B cell (primary cell): ENCODE results near the gene FBXO44. TPM values are rescaled to one million over a fixed set of nuclear protein-coding genes. Genes with fewer than 3 reads are reported as not detected.

ENCODE experiments used
- ATAC-seq: fragments of 200-7000 bp; cut with Tn5 transposase; one replicate; pipeline ENCODE4 v1.10.0; 2021; ENCODE audit warnings: low read depth, mild to moderate bottlenecking, moderate number of reproducible peaks, moderate library complexity
- CTCF ChIA-PET: fragments of 350-600 bp; sonication (Branson Sonifier 250); formaldehyde crosslinking; loops from one replicate; lab custom pipeline; 2021; ENCODE audit warnings: antibody characterized with exemption, inconsistent platforms; lab: Charles Lee
- POLR2A ChIA-PET: fragments of 350-600 bp; sonication (Branson Sonifier 250); formaldehyde crosslinking; loops from one replicate; lab custom pipeline; 2021; ENCODE audit warnings: antibody characterized with exemption; lab: Charles Lee
- DNase-seq: peaks from one replicate; pipeline ENCODE4 v3.0.0; 2013
- H2AFZ ChIP-seq: 2 replicates; pipeline ENCODE4 v1.6.1; 2012; ENCODE audit warnings: mild to moderate bottlenecking, low read depth, low read length; ENCODE audit not compliant: insufficient read depth, poor library complexity, severe bottlenecking
- H3K27ac ChIP-seq, 2 donors: 1 replicate in 1 of 2; 2 replicates in 1 of 2; pipeline ENCODE4 v1.5.1; 2012 to 2013; ENCODE audit warnings: low read length in 2 of 2, mild to moderate bottlenecking in 2 of 2, moderate library complexity in 1 of 2
- H3K27me3 ChIP-seq, 4 experiments: fragments of 200-600 bp in 1 of 4; sonication (generic) in 1 of 4; replicated peaks in 1 of 4; 1 replicate in 2 of 4; 2 replicates in 2 of 4; pipeline versions ENCODE4 v1.6.1 to v1.7.0; 2013 to 2016; ENCODE audit warnings: low read length in 3 of 4, mild to moderate bottlenecking in 2 of 4, mixed read lengths in 1 of 4, moderate library complexity in 1 of 4; ENCODE audit not compliant: insufficient read depth in 4 of 4, control insufficient read depth in 3 of 4; ENCODE audit errors: control extremely low read depth in 1 of 4
- H3K36me3 ChIP-seq, 2 experiments: replicated peaks in 1 of 2; 1 replicate in 1 of 2; 2 replicates in 1 of 2; pipeline versions ENCODE4 v1.6.1 to v1.7.1; 2013; ENCODE audit warnings: low read length in 1 of 2; ENCODE audit not compliant: insufficient read depth in 2 of 2, control insufficient read depth in 1 of 2; ENCODE audit errors: control extremely low read depth in 1 of 2, extremely low read depth in 1 of 2
- H3K4me1 ChIP-seq, 2 donors: fragments of 200-600 bp in 1 of 2; sonication (generic) in 1 of 2; 1 replicate in 1 of 2; 2 replicates in 1 of 2; pipeline versions ENCODE4 v1.5.1 to v1.6.1; 2013 to 2017; ENCODE audit warnings: low read length in 2 of 2; ENCODE audit not compliant: control insufficient read depth in 2 of 2, insufficient read depth in 2 of 2
- H3K4me2 ChIP-seq: replicated peaks from 2 replicates; pipeline ENCODE3; 2012; ENCODE audit warnings: mild to moderate bottlenecking, low read depth, low read length; ENCODE audit not compliant: poor library complexity, severe bottlenecking
- H3K4me3 ChIP-seq, 5 experiments: fragments of 200-600 bp in 1 of 5; sonication (generic) in 1 of 5; 1 replicate in 3 of 5; 2 replicates in 2 of 5; pipeline versions ENCODE4 v1.5.1 to v1.7.0; 2011 to 2016; ENCODE audit warnings: low read length in 4 of 5, mild to moderate bottlenecking in 4 of 5, low read depth in 2 of 5, control low read depth in 1 of 5, moderate library complexity in 1 of 5; ENCODE audit not compliant: insufficient read depth in 1 of 5; ENCODE audit errors: control extremely low read depth in 1 of 5, extremely low read depth in 1 of 5
- H3K79me2 ChIP-seq: fragments of 200-600 bp; sonication (generic); one replicate; pipeline ENCODE4 v1.6.0; 2016; ENCODE audit warnings: low read length; ENCODE audit not compliant: control insufficient read depth, insufficient read depth
- H3K9ac ChIP-seq: fragments of 200-600 bp; sonication (generic); 2 replicates; pipeline ENCODE4 v1.6.1; 2017; ENCODE audit warnings: mild to moderate bottlenecking, low read length, moderate library complexity
- H3K9me3 ChIP-seq, 3 donors: one replicate each; pipeline versions ENCODE4 v1.6.1 to v1.7.1; 2013; ENCODE audit warnings: low read length in 2 of 3; ENCODE audit not compliant: control insufficient read depth in 2 of 3, insufficient read depth in 1 of 3; ENCODE audit errors: control extremely low read depth in 1 of 3
- H4K20me1 ChIP-seq: 2 replicates; pipeline ENCODE4 v1.6.0; 2012; ENCODE audit warnings: mild to moderate bottlenecking, low read length; ENCODE audit not compliant: insufficient read depth, control insufficient read depth, poor library complexity, severe bottlenecking
- H3K27ac Mint-ChIP-seq: one replicate; pipeline ENCODE4 v1.8.0; 2021; ENCODE audit warnings: mixed read lengths
- H3K27me3 Mint-ChIP-seq: one replicate; pipeline ENCODE4 v1.8.0; 2021; ENCODE audit warnings: mixed read lengths
- H3K4me1 Mint-ChIP-seq: one replicate; pipeline ENCODE4 v1.8.0; 2021; ENCODE audit warnings: mixed read lengths
- H3K4me3 Mint-ChIP-seq: one replicate; pipeline ENCODE4 v1.8.0; 2021; ENCODE audit warnings: mixed read lengths
- H3K9me3 Mint-ChIP-seq: one replicate; pipeline ENCODE4 v1.8.0; 2022; ENCODE audit warnings: mixed read lengths; ENCODE audit not compliant: insufficient read depth
- EZH2 ChIP-seq: IDR thresholded peaks from 2 replicates; pipeline ENCODE4 v1.6.1; 2012; ENCODE audit warnings: borderline replicate concordance, low read depth, mild to moderate bottlenecking, moderate library complexity, low read length; ENCODE audit not compliant: insufficient read depth, poor library complexity, severe bottlenecking
- WGBS: methylation state at CpG from one replicate; pipeline ENCODE4 v1.1.5; 2013; ENCODE audit warnings: missing lambda C conversion rate; ENCODE audit not compliant: insufficient coverage; 5-methylcytosine and 5-hydroxymethylcytosine counted together
- intact Hi-C: fragments of 100-400 bp; cut with micrococcal nuclease; formaldehyde crosslinking; loops from one replicate; pipeline ENCODE4 v1.10.0; 2022
- polyA plus RNA-seq: library from polyadenylated mRNA; depleted of rRNA; stranded (reverse); fragments of >200 nt; gene quantifications from 2 replicates; pipeline ENCODE4 v1.2.3, GENCODE V29; 2012
- total RNA-seq, 2 donors: library from RNA; stranded (reverse); fragments of 120-200 nt in 1 of 2; gene quantifications; 1 replicate in 1 of 2; 2 replicates in 1 of 2; pipeline versions ENCODE4 v1.2.3 to v1.2.4, GENCODE V29; 2013 to 2022
- TF ChIP-seq, protein P1 (sequence below): fragments of 200-600 bp; IDR thresholded peaks from one replicate; pipeline ENCODE4 v1.8.0; 2022; ENCODE audit warnings: antibody characterized with exemption, mild to moderate bottlenecking

Gene FBXO44
- total and polyA plus RNA-seq, 2 donors (not counting 1 experiment from before 2014, with no cell fraction given), result 61.5 to 101 TPM

DNA sequence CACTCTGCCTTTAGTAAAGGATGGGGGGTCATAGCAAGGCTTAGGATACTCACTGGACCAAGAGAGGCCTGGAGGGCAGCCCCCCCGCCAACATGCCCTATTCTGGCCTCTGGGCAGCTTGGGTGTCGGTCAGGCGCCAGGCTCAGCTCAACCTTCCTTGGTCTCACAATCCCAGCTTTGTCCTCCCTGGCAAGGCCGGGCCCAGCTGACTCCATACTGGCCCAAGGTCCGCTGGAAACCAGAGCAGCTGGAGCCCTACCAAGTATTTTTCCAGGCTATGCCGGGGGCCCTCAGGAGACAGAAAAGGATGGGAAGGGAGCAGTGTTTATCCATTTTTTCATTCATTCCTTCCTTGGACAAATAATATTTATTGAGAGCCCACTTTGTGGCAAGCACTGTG lies 6.6 kb upstream of the FBXO44 start:
- H3K4me2 ChIP-seq, result no peak overlapping the region
- H3K27ac Mint-ChIP-seq, result no peak overlapping the region
- H3K36me3 ChIP-seq, result no peaks in the 10 kb centered on the region
- no peaks in the 10 kb centered on the region for H3K9me3 ChIP-seq
- H4K20me1 ChIP-seq, result no peaks in the 10 kb centered on the region
- no peaks in the 10 kb centered on the region for H3K27me3 ChIP-seq
- ChIA-PET CTCF (interaction anchor here (0.9 to 18.9 kb wide), 5 partner anchors 12 to 611 kb away, joined by 3 to 231 read pairs (median 3); no protein-coding TSS in a partner anchor), POLR2A (interaction anchor here (0.7 kb wide), 1 partner anchor 587 kb away, joined by 3 read pairs; no protein-coding TSS in a partner anchor)
- H3K27ac ChIP-seq, result no peak overlapping the region
- H3K4me3 Mint-ChIP-seq, result no peak overlapping the region
- no peak overlapping the region for H3K4me3 ChIP-seq
- H3K27me3 Mint-ChIP-seq, result no peaks in the 10 kb centered on the region
- H3K4me1 Mint-ChIP-seq, result peaks cover 27% of the 10 kb centered on the region
- no peaks in the 10 kb centered on the region for H3K9me3 Mint-ChIP-seq
- no peak for ATAC-seq
- TF ChIP-seq EZH2, result no peak
- TF ChIP-seq, protein P1, sequence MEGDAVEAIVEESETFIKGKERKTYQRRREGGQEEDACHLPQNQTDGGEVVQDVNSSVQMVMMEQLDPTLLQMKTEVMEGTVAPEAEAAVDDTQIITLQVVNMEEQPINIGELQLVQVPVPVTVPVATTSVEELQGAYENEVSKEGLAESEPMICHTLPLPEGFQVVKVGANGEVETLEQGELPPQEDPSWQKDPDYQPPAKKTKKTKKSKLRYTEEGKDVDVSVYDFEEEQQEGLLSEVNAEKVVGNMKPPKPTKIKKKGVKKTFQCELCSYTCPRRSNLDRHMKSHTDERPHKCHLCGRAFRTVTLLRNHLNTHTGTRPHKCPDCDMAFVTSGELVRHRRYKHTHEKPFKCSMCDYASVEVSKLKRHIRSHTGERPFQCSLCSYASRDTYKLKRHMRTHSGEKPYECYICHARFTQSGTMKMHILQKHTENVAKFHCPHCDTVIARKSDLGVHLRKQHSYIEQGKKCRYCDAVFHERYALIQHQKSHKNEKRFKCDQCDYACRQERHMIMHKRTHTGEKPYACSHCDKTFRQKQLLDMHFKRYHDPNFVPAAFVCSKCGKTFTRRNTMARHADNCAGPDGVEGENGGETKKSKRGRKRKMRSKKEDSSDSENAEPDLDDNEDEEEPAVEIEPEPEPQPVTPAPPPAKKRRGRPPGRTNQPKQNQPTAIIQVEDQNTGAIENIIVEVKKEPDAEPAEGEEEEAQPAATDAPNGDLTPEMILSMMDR, result no peak
- no peak for DNase-seq
- no peak overlapping the region for H3K9ac ChIP-seq
- intact Hi-C loops, result loop anchor here (10.0 kb wide), 1 partner anchor 173 kb away; the partner anchor contains the start of gene DISP3
- peaks cover 14 to 21% of the 10 kb centered on the region in 2 donors for H3K4me1 ChIP-seq
- 100% methylated on average over 4 of the region's 6 CpGs for WGBS
- no peaks in the 10 kb centered on the region for H3K79me2 ChIP-seq
- no peak overlapping the region for H2AFZ ChIP-seq

DNA sequence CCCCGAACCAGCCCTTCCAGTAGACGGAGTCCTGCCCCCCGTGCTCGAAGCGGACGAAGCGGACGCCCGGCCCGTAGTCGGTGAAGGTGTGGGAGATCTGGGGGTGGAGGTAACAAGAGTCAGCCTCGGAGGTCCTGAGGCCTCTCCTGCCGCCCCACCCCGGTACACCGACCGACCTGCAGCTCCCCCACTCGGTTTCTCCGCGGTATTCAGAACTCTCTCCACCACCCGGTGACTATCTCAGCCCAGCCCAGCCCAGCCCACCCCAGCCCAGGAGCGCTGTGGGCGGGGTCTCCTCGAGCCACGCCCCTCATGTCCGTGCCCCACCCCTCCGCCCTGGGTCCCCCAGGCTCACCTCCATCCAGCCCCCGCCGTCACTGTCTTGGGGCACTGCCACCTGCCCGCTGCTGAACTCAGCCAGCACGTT lies 5.9 kb upstream of the FBXO44 start:
- Histone ChIP-seq H3K27me3 (no peaks in the 10 kb centered on the region), H3K79me2 (no peaks in the 10 kb centered on the region), H3K9me3 (no peaks in the 10 kb centered on the region), H2AFZ (no peak overlapping the region), H3K4me1 (peaks cover 14 to 23% of the 10 kb centered on the region in 2 donors), H3K36me3 (no peaks in the 10 kb centered on the region), H3K27ac (no peak overlapping the region), H3K4me3 (peak overlapping the region in 2 of 5 experiments; percentile 21 to 24), H3K4me2 (peak overlapping the region; percentile 81), H3K9ac (no peak overlapping the region), H4K20me1 (no peaks in the 10 kb centered on the region)
- no peaks in the 10 kb centered on the region for H3K9me3 Mint-ChIP-seq
- intact Hi-C loops, result loop anchor here (10.0 kb wide), 1 partner anchor 174 kb away; the partner anchor contains the start of gene DISP3
- peaks cover 27% of the 10 kb centered on the region for H3K4me1 Mint-ChIP-seq
- CTCF ChIA-PET, result interaction anchor here (0.8 to 18.9 kb wide), 7 partner anchors 15 to 611 kb away, joined by 3 to 231 read pairs (median 7); partner anchors contain the start of gene FBXO6
- DNase-seq (peak; percentile 64), ATAC-seq (peak; percentile 43)
- POLR2A ChIA-PET, result interaction anchor here (0.5 to 0.7 kb wide), 2 partner anchors 65 to 588 kb away, joined by 3 read pairs; no protein-coding TSS in a partner anchor
- no peak overlapping the region for H3K27ac Mint-ChIP-seq
- 32% methylated on average over 26 of the region's 30 CpGs for WGBS
- peak overlapping the region; percentile 57 for H3K4me3 Mint-ChIP-seq
- H3K27me3 Mint-ChIP-seq, result no peaks in the 10 kb centered on the region
- TF ChIP-seq, protein P1, result no peak
- TF ChIP-seq EZH2, result no peak
